Panc1 (cell line): Measurements from ENCODE around the gene LYSMD3. TPM values are rescaled to one million over a fixed set of nuclear protein-coding genes. Genes with fewer than 3 reads are reported as not detected.
A peak's percentile ranks its signal among the peaks of the same experiment; 100 is the strongest.

Source experiments
- ATAC-seq: fragments of 200-7000 bp; cut with Tn5 transposase; 2 replicates; pipeline ENCODE4 v1.9.1; 2020; ENCODE audit warnings: mild to moderate bottlenecking, moderate library complexity
- BruUV-seq: library from RNA; stranded (reverse); fragments of 400-500 nt; replicated peaks from 2 replicates; lab custom pipeline; 2021; lab: Mats Ljungman, UMichigan
- CTCF ChIA-PET: fragments of 300-600 bp; sonication (Branson Sonifier 250); formaldehyde crosslinking; loops from one replicate; lab custom pipeline; 2022; ENCODE audit warnings: antibody characterized with exemption; lab: Charles Lee
- POLR2A ChIA-PET: fragments of 300-600 bp; sonication (Branson Sonifier 250); formaldehyde crosslinking; loops from one replicate; lab custom pipeline; 2022; ENCODE audit warnings: antibody characterized with exemption; lab: Charles Lee
- DNase-seq: peaks from one replicate; pipeline ENCODE4 v3.0.0-alpha.2; 2010; ENCODE audit warnings: low read depth, low spot score
- H3K27ac ChIP-seq: 2 replicates; pipeline ENCODE4 v1.5.1; 2011; ENCODE audit warnings: mild to moderate bottlenecking, low read length, inconsistent platforms
- H3K27me3 ChIP-seq: fragments of 200-500 bp; sonication (Bioruptor generic); 2 replicates; pipeline ENCODE4 v1.6.0; 2014; ENCODE audit warnings: low read length, inconsistent platforms; ENCODE audit not compliant: control insufficient read depth, insufficient read depth
- H3K36me3 ChIP-seq: fragments of 200-500 bp; sonication (Bioruptor generic); 2 replicates; pipeline ENCODE4 v1.5.1; 2014; ENCODE audit warnings: inconsistent platforms, mild to moderate bottlenecking, low read length, moderate library complexity; ENCODE audit not compliant: control insufficient read depth, insufficient read depth
- H3K4me1 ChIP-seq: 2 replicates; pipeline ENCODE4 v1.5.1; 2011; ENCODE audit warnings: inconsistent platforms, mild to moderate bottlenecking, low read length, moderate library complexity; ENCODE audit not compliant: control insufficient read depth, insufficient read depth
- H3K4me3 ChIP-seq, 2 experiments: 2 replicates each; pipeline ENCODE4 v1.5.1; 2011 to 2012; ENCODE audit warnings: low read depth in 2 of 2, low read length in 2 of 2, mild to moderate bottlenecking in 2 of 2, inconsistent platforms in 1 of 2, moderate library complexity in 1 of 2
- H3K9me3 ChIP-seq: fragments of 200-500 bp; sonication (Bioruptor generic); 2 replicates; pipeline ENCODE4 v1.5.1; 2014; ENCODE audit warnings: low read depth, mild to moderate bottlenecking, inconsistent platforms, low read length, moderate library complexity; ENCODE audit not compliant: control insufficient read depth, insufficient read depth
- POLR2AphosphoS5 ChIP-seq: IDR thresholded peaks from 2 replicates; pipeline ENCODE4 v1.6.1; 2012; ENCODE audit warnings: mild to moderate bottlenecking, low read depth, low read length, moderate library complexity
- REST ChIP-seq, 2 experiments: IDR thresholded peaks; 2 replicates each; pipeline ENCODE4 v1.6.1; 2011 to 2012; ENCODE audit warnings: low read depth in 2 of 2, control low read depth in 1 of 2, low read length in 1 of 2, mild to moderate bottlenecking in 1 of 2, moderate library complexity in 1 of 2; ENCODE audit not compliant: insufficient read depth in 1 of 2
- SIN3A ChIP-seq: IDR thresholded peaks from 2 replicates; pipeline ENCODE4 v1.6.1; 2012; ENCODE audit warnings: low read depth, mild to moderate bottlenecking, low read length, moderate library complexity, borderline replicate concordance; ENCODE audit not compliant: insufficient read depth
- TCF7L2 ChIP-seq: IDR thresholded peaks from 2 replicates; pipeline ENCODE4 v1.6.1; 2011; ENCODE audit warnings: mild to moderate bottlenecking, low read depth, low read length, inconsistent platforms
- in situ Hi-C: cut with HindIII; loops from 2 replicates; pipeline ENCODE4 v1.10.0; 2016; ENCODE audit warnings: low sequenced_read_pairs, low pct_unique_long_range_greater_than_20kb
- intact Hi-C: fragments of 100-400 bp; cut with micrococcal nuclease; formaldehyde crosslinking; loops from one replicate; pipeline ENCODE4 v1.10.0; 2022; ENCODE audit not compliant: unreplicated experiment
- total RNA-seq: library from RNA; stranded (reverse); gene quantifications from one replicate; pipeline ENCODE4 v1.2.1, GENCODE V29; 2021; ENCODE audit not compliant: unreplicated experiment
- TF ChIP-seq, protein P1 (sequence below): fragments of 450-650 bp; IDR thresholded peaks from 2 replicates; pipeline ENCODE4 v1.5.1; 2017; ENCODE audit warnings: mild to moderate bottlenecking

The LYSMD3 gene
- total RNA-seq, 1 experiment from 2014 or later = 16.0 TPM

DNA sequence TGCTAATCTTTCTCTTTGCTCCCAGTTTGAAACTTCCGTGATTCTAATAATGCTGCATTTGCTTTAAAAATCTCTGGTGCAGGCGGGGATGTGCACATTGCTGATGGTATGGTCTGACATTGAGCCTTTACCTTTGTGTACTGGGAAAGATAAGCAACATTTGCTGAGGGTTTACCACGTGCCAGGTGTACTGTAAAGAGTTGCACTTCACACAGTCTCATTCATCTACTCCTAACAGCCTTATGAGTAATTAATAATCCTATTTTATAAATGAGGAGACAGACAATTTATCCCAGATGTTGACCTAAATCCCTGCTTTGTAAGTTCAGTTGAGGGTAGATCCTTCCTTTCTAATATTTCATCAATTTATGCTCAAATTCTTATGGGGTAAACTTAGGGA, 28.5 kb upstream of the LYSMD3 start:
- Histone ChIP-seq H3K4me3 (peak overlapping the region; percentile 28 to 34; a peak in 3 of 4 replicates), H3K27me3 (peaks cover 59% of the 10 kb centered on the region), H3K4me1 (no peaks in the 10 kb centered on the region), H3K36me3 (no peaks in the 10 kb centered on the region; the same call in 1 of the 2 replicates), H3K27ac (no peak overlapping the region), H3K9me3 (no peaks in the 10 kb centered on the region)
- in situ Hi-C loops (no loop called here), intact Hi-C loops (no loop called here)
- TF ChIP-seq REST (IDR thresholded peaks at IDR 0.05; ENCODE audit: insufficient read depth in 1 of 2, low read depth in 2 of 2, low read length in 1 of 2) (no peak), POLR2AphosphoS5 (no peak), TCF7L2 (no peak), SIN3A (no peak)
- TF ChIP-seq, protein P1, sequence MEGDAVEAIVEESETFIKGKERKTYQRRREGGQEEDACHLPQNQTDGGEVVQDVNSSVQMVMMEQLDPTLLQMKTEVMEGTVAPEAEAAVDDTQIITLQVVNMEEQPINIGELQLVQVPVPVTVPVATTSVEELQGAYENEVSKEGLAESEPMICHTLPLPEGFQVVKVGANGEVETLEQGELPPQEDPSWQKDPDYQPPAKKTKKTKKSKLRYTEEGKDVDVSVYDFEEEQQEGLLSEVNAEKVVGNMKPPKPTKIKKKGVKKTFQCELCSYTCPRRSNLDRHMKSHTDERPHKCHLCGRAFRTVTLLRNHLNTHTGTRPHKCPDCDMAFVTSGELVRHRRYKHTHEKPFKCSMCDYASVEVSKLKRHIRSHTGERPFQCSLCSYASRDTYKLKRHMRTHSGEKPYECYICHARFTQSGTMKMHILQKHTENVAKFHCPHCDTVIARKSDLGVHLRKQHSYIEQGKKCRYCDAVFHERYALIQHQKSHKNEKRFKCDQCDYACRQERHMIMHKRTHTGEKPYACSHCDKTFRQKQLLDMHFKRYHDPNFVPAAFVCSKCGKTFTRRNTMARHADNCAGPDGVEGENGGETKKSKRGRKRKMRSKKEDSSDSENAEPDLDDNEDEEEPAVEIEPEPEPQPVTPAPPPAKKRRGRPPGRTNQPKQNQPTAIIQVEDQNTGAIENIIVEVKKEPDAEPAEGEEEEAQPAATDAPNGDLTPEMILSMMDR = no peak
- POLR2A ChIA-PET = interaction anchor here (0.5 kb wide), 1 partner anchor 810 kb away, joined by 5 read pairs; no protein-coding TSS in a partner anchor
- DNase-seq (no peak), ATAC-seq (no peak)
- BruUV-seq = no TSS peak
- CTCF ChIA-PET = no interaction called here

DNA sequence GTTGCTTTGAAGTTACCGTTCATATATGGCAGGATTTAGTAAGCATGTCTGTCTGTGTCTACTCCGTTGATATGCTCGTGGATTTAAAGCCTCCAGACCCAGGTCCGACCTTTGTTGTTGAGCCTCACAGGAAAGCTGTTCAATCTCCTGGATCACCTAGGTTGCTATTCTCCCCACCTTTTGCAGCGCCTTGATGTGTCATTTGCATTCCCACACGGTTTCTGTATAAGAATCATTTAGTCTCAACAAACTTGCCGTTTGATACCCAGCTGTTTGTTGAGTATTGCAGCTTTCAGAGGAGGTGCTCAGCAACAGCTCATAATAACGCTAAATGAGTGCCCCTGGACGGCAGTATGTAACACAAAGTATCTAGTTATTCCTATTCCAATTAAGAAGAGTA, 28.0 kb upstream of the LYSMD3 start:
- DNase-seq (no peak), ATAC-seq (no peak)
- peaks cover 61% of the 10 kb centered on the region for H3K27me3 ChIP-seq
- in situ Hi-C loops (no loop called here), intact Hi-C loops (no loop called here)
- no peak overlapping the region for H3K4me3 ChIP-seq
- H3K27ac ChIP-seq = no peak overlapping the region
- no peak for TF ChIP-seq REST (IDR thresholded peaks at IDR 0.05; ENCODE audit: insufficient read depth in 1 of 2, low read depth in 2 of 2, low read length in 1 of 2)
- no peak for TF ChIP-seq TCF7L2
- no peak for TF ChIP-seq POLR2AphosphoS5
- TF ChIP-seq, protein P1 = no peak
- no peak for TF ChIP-seq SIN3A
- CTCF ChIA-PET = no interaction called here
- H3K36me3 ChIP-seq = no peaks in the 10 kb centered on the region; the same call in 1 of the 2 replicates
- no TSS peak for BruUV-seq
- H3K9me3 ChIP-seq = no peaks in the 10 kb centered on the region
- H3K4me1 ChIP-seq = no peaks in the 10 kb centered on the region
- POLR2A ChIA-PET = no interaction called here
